Peyer's patch (tissue), 4 donors: ENCODE data around the gene STAG1.

Experiments
- CTCF ChIP-seq, 6 experiments: fragments of 450-650 bp in 4 of 6; fragments of 200-600 bp in 2 of 6; sonication (generic) in 1 of 6; IDR thresholded peaks; one replicate each; pipeline ENCODE4 v1.5.1; 2017 to 2019; ENCODE audit warnings: antibody characterized with exemption in 6 of 6, mild to moderate bottlenecking in 3 of 6, moderate library complexity in 1 of 6
- POLR2A ChIP-seq, 2 donors: fragments of 450-650 bp; IDR thresholded peaks; one replicate each; pipeline ENCODE4 v1.5.1; 2017; ENCODE audit warnings: antibody characterized with exemption in 2 of 2, mild to moderate bottlenecking in 2 of 2, moderate library complexity in 2 of 2

GRCh38 chr3:136583823-136584222, 168.4 kb downstream of the STAG1 start:
- TF ChIP-seq CTCF (IDR thresholded peaks at IDR 0.05) (no peak), POLR2A (IDR thresholded peaks at IDR 0.05) (no peak)
